GM12875 (cell line): Measurements from ENCODE around the gene YKT6.
"Not testable (repeated sequence)": the region's sequence is repeated elsewhere in the genome, so short reads cannot be mapped to it uniquely, and the experiment has no call there.

Source experiments
- H3K4me3 ChIP-seq: one replicate; pipeline ENCODE4 v1.5.1; 2011; ENCODE audit warnings: low read depth, low read length, control low read depth
- CTCF ChIP-seq: IDR thresholded peaks from 2 replicates; pipeline ENCODE4 v1.5.1; 2011; ENCODE audit warnings: low read depth, mild to moderate bottlenecking, control low read depth, inconsistent platforms, low read length, moderate library complexity, borderline replicate concordance; ENCODE audit not compliant: insufficient read depth

Gene YKT6

GRCh38 chr7:44194562-44195145 lies 6.1 kb upstream of the YKT6 start:
- H3K4me3 ChIP-seq: no peak overlapping the region
- no peak for TF ChIP-seq CTCF

GRCh38 chr7:44195889-44196288 lies 4.9 kb upstream of the YKT6 start:
- no peak for TF ChIP-seq CTCF

GRCh38 chr7:44196450-44196872 lies 4.3 kb upstream of the YKT6 start:
- peak; percentile 75 for TF ChIP-seq CTCF

More at GRCh38 chr7:44195889-44196288, 4.9 kb upstream of the YKT6 start:
- no peak overlapping the region for H3K4me3 ChIP-seq

GRCh38 chr7:44197474-44197873 lies 3.3 kb upstream of the YKT6 start:
- H3K4me3 ChIP-seq: no peak overlapping the region
- TF ChIP-seq CTCF: no peak

More at GRCh38 chr7:44196450-44196872, 4.3 kb upstream of the YKT6 start:
- no peak overlapping the region for H3K4me3 ChIP-seq

GRCh38 chr7:44200163-44200562 lies 615 bp upstream of the YKT6 start:
- not testable (repeated sequence) for H3K4me3 ChIP-seq

GRCh38 chr7:44201813-44202212 lies 1.0 kb downstream of the YKT6 start:
- peak overlapping the region; percentile 97 for H3K4me3 ChIP-seq
- no peak for TF ChIP-seq CTCF

- no peak for TF ChIP-seq CTCF
- H3K4me3 ChIP-seq: no peak overlapping the region
These were observed 5.2 kb downstream of the YKT6 start for GRCh38 chr7:44206008-44206407.
